HAP-1 (cell line): Measurements from ENCODE around the gene GLRA1.

ENCODE experiments used
- DNase-seq, 2 experiments: peaks; one replicate each; pipeline ENCODE4 v3.0.0-alpha.2; 2016 to 2020; ENCODE audit warnings: low spot score in 2 of 2
- H3K27me3 ChIP-seq: fragments of 250-450 bp; sonication (Bioruptor Pico); 2 replicates; pipeline ENCODE4 v1.5.1; 2020; ENCODE audit warnings: low read depth, mild to moderate bottlenecking, moderate library complexity
- H3K36me3 ChIP-seq: fragments of 250-450 bp; sonication (Bioruptor Pico); replicated peaks from 2 replicates; pipeline ENCODE4 v1.5.1; 2020; ENCODE audit warnings: mild to moderate bottlenecking
- H3K4me1 ChIP-seq: fragments of 250-450 bp; sonication (Bioruptor Pico); 2 replicates; pipeline ENCODE4 v1.5.1; 2020; ENCODE audit warnings: mild to moderate bottlenecking
- H3K4me3 ChIP-seq: fragments of 250-450 bp; sonication (Bioruptor Pico); 2 replicates; pipeline ENCODE4 v1.5.1; 2020; ENCODE audit warnings: mild to moderate bottlenecking, moderate library complexity
- H3K9me3 ChIP-seq: fragments of 250-450 bp; sonication (Bioruptor Pico); 2 replicates; pipeline ENCODE4 v1.5.1; 2020; ENCODE audit warnings: mild to moderate bottlenecking, moderate library complexity
- in situ Hi-C: fragments of 300-500 bp; cut with MboI; formaldehyde crosslinking; loops from 3 replicates; pipeline ENCODE4 v1.14.3; 2020; ENCODE audit warnings: low sequenced_read_pairs, inconsistent platforms, mixed read lengths

GLRA1 gene

GRCh38 chr5:151947931-151948608 lies 23.4 kb upstream of the GLRA1 start:
- in situ Hi-C loops: no loop called here
- no peaks in the 10 kb centered on the region for H3K4me1 ChIP-seq
- DNase-seq: no peak
- no peaks in the 10 kb centered on the region; the same call in 1 of the 2 replicates for H3K27me3 ChIP-seq
- no peak overlapping the region for H3K4me3 ChIP-seq
- no peaks in the 10 kb centered on the region for H3K36me3 ChIP-seq
- no peaks in the 10 kb centered on the region for H3K9me3 ChIP-seq

- Histone ChIP-seq H3K9me3 (no peaks in the 10 kb centered on the region), H3K4me3 (no peak overlapping the region), H3K27me3 (no peaks in the 10 kb centered on the region), H3K36me3 (no peaks in the 10 kb centered on the region), H3K4me1 (no peaks in the 10 kb centered on the region)
- no peak for DNase-seq
- in situ Hi-C loops: no loop called here
Measured at GRCh38 chr5:151937851-151938250, 13.2 kb upstream of the GLRA1 start.

- H3K4me3 ChIP-seq: no peak overlapping the region
- no peak for DNase-seq
- H3K27me3 ChIP-seq: no peaks in the 10 kb centered on the region
- in situ Hi-C loops: no loop called here
- no peaks in the 10 kb centered on the region; the same call in 1 of the 2 replicates for H3K9me3 ChIP-seq
- no peaks in the 10 kb centered on the region for H3K36me3 ChIP-seq
- H3K4me1 ChIP-seq: no peaks in the 10 kb centered on the region
Measured at GRCh38 chr5:151935135-151935695, 10.6 kb upstream of the GLRA1 start.

- Histone ChIP-seq H3K4me1 (no peaks in the 10 kb centered on the region), H3K36me3 (no peaks in the 10 kb centered on the region), H3K27me3 (no peaks in the 10 kb centered on the region), H3K4me3 (no peak overlapping the region), H3K9me3 (no peaks in the 10 kb centered on the region; the same call in 1 of the 2 replicates)
- in situ Hi-C loops: no loop called here
- no peak for DNase-seq
Measured at GRCh38 chr5:151931260-151931659, 6.6 kb upstream of the GLRA1 start.

GRCh38 chr5:151926188-151926587 lies 1.5 kb upstream of the GLRA1 start:
- Histone ChIP-seq H3K36me3 (no peaks in the 10 kb centered on the region), H3K4me1 (no peaks in the 10 kb centered on the region), H3K27me3 (0 out of 2 replicates have a peak, but pooled peaks cover 2% of the 10 kb centered on the region), H3K9me3 (no peaks in the 10 kb centered on the region), H3K4me3 (no peak overlapping the region)
- no peak for DNase-seq
- in situ Hi-C loops: no loop called here

GRCh38 chr5:151925340-151925739 lies 689 bp upstream of the GLRA1 start:
- DNase-seq: no peak
- no peaks in the 10 kb centered on the region for H3K9me3 ChIP-seq
- H3K4me3 ChIP-seq: no peak overlapping the region
- in situ Hi-C loops: no loop called here
- no peaks in the 10 kb centered on the region for H3K4me1 ChIP-seq
- 0 out of 2 replicates have a peak, but pooled peaks cover 2% of the 10 kb centered on the region for H3K27me3 ChIP-seq
- H3K36me3 ChIP-seq: no peaks in the 10 kb centered on the region

- H3K27me3 ChIP-seq: peaks cover 2% of the 10 kb centered on the region; the same call in 1 of the 2 replicates
- peak in 1 of 2 experiments; percentile 9 for DNase-seq
- in situ Hi-C loops: no loop called here
- H3K4me3 ChIP-seq: no peak overlapping the region
- H3K9me3 ChIP-seq: no peaks in the 10 kb centered on the region
- no peaks in the 10 kb centered on the region for H3K36me3 ChIP-seq
- H3K4me1 ChIP-seq: no peaks in the 10 kb centered on the region
Measured at GRCh38 chr5:151923866-151924476, 680 bp downstream of the GLRA1 start.

- in situ Hi-C loops: no loop called here
- no peaks in the 10 kb centered on the region for H3K36me3 ChIP-seq
- no peak for DNase-seq
- no peaks in the 10 kb centered on the region for H3K9me3 ChIP-seq
- H3K27me3 ChIP-seq: peaks cover 2% of the 10 kb centered on the region; the same call in 1 of the 2 replicates
- H3K4me3 ChIP-seq: no peak overlapping the region
- H3K4me1 ChIP-seq: peaks cover 8% of the 10 kb centered on the region; the same call in 1 of the 2 replicates
Measured at GRCh38 chr5:151921916-151922315, 2.7 kb downstream of the GLRA1 start.

- H3K27me3 ChIP-seq: peaks cover 2% of the 10 kb centered on the region; the same call in 1 of the 2 replicates
- peak; percentile 55 to 85 for DNase-seq
- H3K4me1 ChIP-seq: peaks cover 8% of the 10 kb centered on the region; the same call in 1 of the 2 replicates
- no peaks in the 10 kb centered on the region for H3K9me3 ChIP-seq
- no peaks in the 10 kb centered on the region for H3K36me3 ChIP-seq
- in situ Hi-C loops: no loop called here
- H3K4me3 ChIP-seq: no peak overlapping the region
Measured at GRCh38 chr5:151917904-151918303, 6.7 kb downstream of the GLRA1 start.

- in situ Hi-C loops: no loop called here
- Histone ChIP-seq H3K4me3 (no peak overlapping the region), H3K4me1 (peaks cover 6% of the 10 kb centered on the region; the same call in 1 of the 2 replicates), H3K9me3 (no peaks in the 10 kb centered on the region), H3K36me3 (no peaks in the 10 kb centered on the region), H3K27me3 (peaks cover 3% of the 10 kb centered on the region; the same call in 1 of the 2 replicates)
- no peak for DNase-seq
Measured at GRCh38 chr5:151913425-151913824, 11.2 kb downstream of the GLRA1 start.

- DNase-seq: no peak
- Histone ChIP-seq H3K4me3 (no peak overlapping the region), H3K36me3 (no peaks in the 10 kb centered on the region), H3K27me3 (peaks cover 4% of the 10 kb centered on the region; the same call in 1 of the 2 replicates), H3K9me3 (no peaks in the 10 kb centered on the region), H3K4me1 (peaks cover under 1% of the 10 kb centered on the region; the same call in 1 of the 2 replicates)
- in situ Hi-C loops: no loop called here
Measured at GRCh38 chr5:151912360-151912759, 12.3 kb downstream of the GLRA1 start.

- in situ Hi-C loops: no loop called here
- DNase-seq: no peak
- H3K27me3 ChIP-seq: peaks cover 11% of the 10 kb centered on the region; the same call in 1 of the 2 replicates
- no peak overlapping the region for H3K4me3 ChIP-seq
- no peaks in the 10 kb centered on the region for H3K9me3 ChIP-seq
- H3K4me1 ChIP-seq: no peaks in the 10 kb centered on the region
- no peaks in the 10 kb centered on the region for H3K36me3 ChIP-seq
Measured at GRCh38 chr5:151911011-151911410, 13.6 kb downstream of the GLRA1 start.

GRCh38 chr5:151909628-151910027 lies 15.0 kb downstream of the GLRA1 start:
- H3K27me3 ChIP-seq: peaks cover 11% of the 10 kb centered on the region
- no peaks in the 10 kb centered on the region for H3K9me3 ChIP-seq
- H3K36me3 ChIP-seq: no peaks in the 10 kb centered on the region
- no peak for DNase-seq
- H3K4me1 ChIP-seq: no peaks in the 10 kb centered on the region
- in situ Hi-C loops: no loop called here
- no peak overlapping the region for H3K4me3 ChIP-seq

- Histone ChIP-seq H3K9me3 (no peaks in the 10 kb centered on the region), H3K4me1 (0 out of 2 replicates have a peak, but pooled peaks cover 4% of the 10 kb centered on the region), H3K27me3 (peaks cover 13% of the 10 kb centered on the region), H3K4me3 (no peak overlapping the region), H3K36me3 (no peaks in the 10 kb centered on the region)
- DNase-seq: no peak
- in situ Hi-C loops: no loop called here
Measured at GRCh38 chr5:151906246-151906645, 18.4 kb downstream of the GLRA1 start.
